Ecto neural progenitor cell (in vitro differentiated cells): ENCODE results near the gene CACNA2D1.

Experiments
- DNase-seq: peaks from one replicate; pipeline ENCODE4 v3.0.0-alpha.2; 2018; ENCODE audit warnings: low spot score

CACNA2D1 gene

GRCh38 chr7:81973117-81973516 is 470.5 kb downstream of the CACNA2D1 start:
- no peak for DNase-seq

DNA sequence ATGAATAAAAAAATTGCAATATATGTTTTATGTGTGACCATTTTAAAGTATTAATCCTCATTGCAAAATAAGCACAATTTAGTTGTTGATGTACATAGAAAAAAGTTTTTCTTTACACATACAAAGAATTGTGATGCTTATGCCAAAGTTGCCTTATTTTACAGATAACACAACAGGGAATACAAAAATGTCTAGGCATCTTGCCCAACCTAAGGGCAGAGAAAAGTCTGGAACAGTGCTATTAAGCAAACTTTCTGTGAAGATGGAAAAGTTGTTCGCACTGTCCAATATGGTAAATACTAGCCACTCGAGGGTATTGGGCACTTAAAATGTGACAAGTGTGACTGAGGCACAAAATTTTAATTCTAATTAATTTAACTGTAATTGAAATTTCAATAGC is 483.6 kb downstream of the CACNA2D1 start:
- no peak for DNase-seq

DNA sequence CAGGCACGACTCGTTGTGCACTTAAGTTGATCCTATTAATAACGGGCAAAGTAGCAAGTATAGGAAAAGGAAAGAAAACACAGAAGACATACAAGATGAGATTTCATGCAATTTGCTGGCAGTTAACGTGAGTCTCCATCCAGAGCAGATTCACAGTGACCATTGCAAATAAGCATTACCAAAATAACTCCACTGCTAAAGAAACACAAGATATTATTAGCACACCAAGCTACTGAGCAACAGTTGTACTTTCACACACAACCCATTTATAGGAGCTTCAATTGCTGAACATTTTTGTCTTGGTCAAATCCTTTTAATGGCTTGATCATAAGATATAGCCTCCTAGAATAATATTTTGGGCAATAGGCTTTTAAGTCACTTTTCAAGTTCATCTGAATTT is 486.1 kb downstream of the CACNA2D1 start:
- no peak for DNase-seq

DNA sequence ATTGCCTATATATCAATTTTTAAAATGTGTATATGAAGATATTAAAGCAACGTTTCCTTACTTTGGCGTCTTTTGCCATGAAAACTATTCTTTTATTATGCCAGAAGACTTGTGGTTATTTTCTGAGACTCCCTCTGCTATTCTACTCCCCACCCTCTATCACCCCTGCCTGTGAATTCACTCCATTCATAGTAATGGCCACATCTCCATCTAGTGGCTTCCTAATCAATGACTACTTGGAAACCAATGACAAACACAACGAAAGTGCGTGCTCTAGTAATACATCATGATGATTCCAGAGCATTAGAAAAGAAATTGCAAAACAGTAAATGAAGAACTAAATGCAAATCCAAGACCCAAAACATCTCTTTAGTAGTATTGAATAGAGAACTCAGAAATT is 487.1 kb downstream of the CACNA2D1 start:
- no peak for DNase-seq

- DNase-seq = no peak
These were observed 494.3 kb downstream of the CACNA2D1 start for GRCh38 chr7:81949306-81949705.

GRCh38 chr7:81944058-81944457 is 499.5 kb downstream of the CACNA2D1 start:
- no peak for DNase-seq

- DNase-seq = no peak
These were observed 506.5 kb downstream of the CACNA2D1 start for GRCh38 chr7:81937091-81937490.

- DNase-seq = no peak
These were observed 508.8 kb downstream of the CACNA2D1 start for GRCh38 chr7:81934596-81935301.

DNA sequence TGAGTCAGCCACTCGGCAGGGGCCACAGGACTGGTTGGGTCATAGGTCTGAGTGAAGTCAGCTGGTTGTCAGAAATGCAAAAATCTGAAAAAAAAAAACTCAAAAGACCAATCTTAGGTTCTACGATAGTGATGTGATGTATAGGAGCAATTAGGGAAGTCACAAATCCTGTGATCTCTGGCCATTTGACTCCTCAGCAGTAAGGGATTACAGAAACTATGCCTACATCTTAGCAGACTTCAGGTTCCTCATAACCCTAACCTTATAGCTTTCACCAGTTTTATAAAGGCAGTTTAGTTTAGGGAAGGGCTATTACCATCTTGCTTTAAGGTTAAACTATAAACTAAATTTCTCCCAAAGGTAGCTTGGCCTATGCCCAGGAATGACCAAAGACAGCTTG is 510.6 kb downstream of the CACNA2D1 start:
- DNase-seq = no peak

DNA sequence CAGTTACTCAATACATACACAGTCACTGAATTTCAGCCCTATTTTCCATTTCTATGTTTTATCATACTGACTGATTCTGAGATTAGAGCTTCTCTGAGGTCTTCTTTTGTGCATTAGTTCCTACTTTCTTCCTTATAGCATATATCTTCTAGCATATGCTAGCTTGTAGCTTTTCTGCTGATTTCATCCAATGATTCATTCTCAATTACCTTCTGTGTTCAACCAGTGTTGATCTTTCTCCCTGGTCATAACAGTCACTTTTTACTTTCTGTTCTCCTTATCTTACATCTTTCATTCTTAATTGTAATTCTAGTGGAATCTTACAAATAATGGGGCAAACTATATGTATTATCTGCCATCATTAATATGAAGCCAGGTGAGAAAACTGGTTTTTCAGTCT is 514.2 kb downstream of the CACNA2D1 start:
- no peak for DNase-seq

GRCh38 chr7:81926154-81926553 is 517.4 kb downstream of the CACNA2D1 start:
- no peak for DNase-seq

- DNase-seq = no peak
These were observed 518.0 kb downstream of the CACNA2D1 start for GRCh38 chr7:81925530-81925929.

- DNase-seq = no peak
These were observed 519.1 kb downstream of the CACNA2D1 start for GRCh38 chr7:81924494-81924893.

GRCh38 chr7:81919494-81919893 is 524.1 kb downstream of the CACNA2D1 start:
- DNase-seq = no peak

DNA sequence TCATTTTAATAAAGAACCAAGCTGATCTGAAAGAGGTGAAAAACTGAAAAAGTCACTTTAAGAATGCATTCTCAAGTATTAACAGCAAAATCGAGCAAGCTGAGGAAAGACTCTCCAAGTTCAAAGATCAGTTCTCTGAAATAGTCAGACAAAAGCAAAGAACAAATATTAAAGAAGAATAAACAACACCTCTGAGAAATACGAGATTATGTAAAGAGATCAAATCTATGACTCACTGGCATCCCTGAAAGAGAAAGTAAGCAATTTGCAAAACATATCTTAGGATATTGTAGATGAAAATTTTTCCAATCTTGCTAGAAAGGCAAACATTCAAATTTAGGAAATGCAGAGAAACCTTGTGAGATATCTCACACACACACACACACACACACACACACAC is 535.4 kb downstream of the CACNA2D1 start:
- no peak for DNase-seq

- DNase-seq = no peak
These were observed 540.5 kb downstream of the CACNA2D1 start for GRCh38 chr7:81903115-81903514.

DNA sequence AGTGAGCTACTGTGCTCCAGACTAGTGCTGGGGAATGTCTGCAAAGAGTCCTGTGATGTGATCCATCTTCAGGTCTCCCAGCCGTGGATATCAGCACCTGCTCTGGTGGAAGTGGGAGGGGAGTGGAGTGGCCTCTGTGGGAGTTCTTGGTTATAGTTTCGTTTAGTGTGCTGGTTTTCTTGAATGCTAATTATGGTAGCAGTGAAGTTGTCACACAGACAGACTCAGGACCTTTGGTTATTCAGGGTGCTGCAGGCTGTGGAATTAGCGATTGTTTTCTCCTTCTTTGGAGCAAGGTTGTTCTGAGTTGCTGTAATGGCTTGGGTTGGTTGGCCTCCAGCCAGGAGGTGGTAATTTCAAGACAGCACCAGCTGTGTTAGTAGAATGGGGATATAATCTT is 541.0 kb downstream of the CACNA2D1 start:
- DNase-seq = no peak
